ENCODE results near the gene PRKCA. TPM values are rescaled to one million over a fixed set of nuclear protein-coding genes. Genes with fewer than 3 reads are reported as not detected.

PRKCA gene
- total RNA-seq, 1 donor from 2014 or later = 16.4 TPM

- no peaks in the 10 kb centered on the region for H3K27me3 Mint-ChIP-seq
- no peak for DNase-seq (ENCODE audit: low spot score, unreplicated experiment)
- no peak overlapping the region for H3K4me3 Mint-ChIP-seq (ENCODE audit: low read depth)
- H3K27ac Mint-ChIP-seq = no peak overlapping the region
- TF ChIP-seq CTCF (IDR thresholded peaks at IDR 0.05; ENCODE audit: unreplicated experiment) = no peak
- H3K4me1 Mint-ChIP-seq (ENCODE audit: low read depth) = peaks cover 5% of the 10 kb centered on the region
- H3K9me3 Mint-ChIP-seq (ENCODE audit: low read depth) = peaks cover 6% of the 10 kb centered on the region
- H3K36me3 Mint-ChIP-seq (ENCODE audit: insufficient read depth) = no peaks in the 10 kb centered on the region
Measured at GRCh38 chr17:66542129-66542966, 239.9 kb downstream of the PRKCA start.

DNA sequence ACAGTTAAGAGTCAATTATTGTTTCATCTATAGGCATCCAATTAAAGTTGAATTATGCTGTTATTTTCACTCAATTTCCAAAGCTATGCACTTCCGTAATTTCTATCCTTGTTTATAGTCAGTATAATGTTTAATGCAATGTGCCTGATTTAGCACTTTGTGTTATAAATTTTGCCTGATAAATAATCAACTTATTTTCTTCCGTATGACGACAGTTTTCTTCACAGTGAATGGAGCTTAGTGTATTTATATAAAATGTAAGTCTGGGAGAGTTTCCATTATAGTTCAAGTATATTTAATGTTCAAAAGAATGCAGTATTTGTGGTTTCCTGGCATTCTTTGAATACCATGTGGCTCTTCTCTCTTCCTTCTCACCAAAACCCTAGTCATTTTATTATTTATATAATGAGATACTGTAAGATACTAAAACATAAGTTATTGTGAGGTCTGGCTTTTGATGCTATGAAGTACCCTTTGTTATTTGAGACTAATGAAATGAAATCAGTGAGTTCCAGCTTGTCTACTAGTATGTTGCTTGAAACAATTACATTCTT, 240.6 kb downstream of the PRKCA start:
- Mint-ChIP-seq H3K4me3 (ENCODE audit: low read depth) (no peak overlapping the region), H3K27me3 (no peaks in the 10 kb centered on the region), H3K4me1 (ENCODE audit: low read depth) (peaks cover 11% of the 10 kb centered on the region), H3K9me3 (ENCODE audit: low read depth) (peaks cover 6% of the 10 kb centered on the region), H3K27ac (no peak overlapping the region), H3K36me3 (ENCODE audit: insufficient read depth) (no peaks in the 10 kb centered on the region)
- DNase-seq (ENCODE audit: low spot score, unreplicated experiment) = no peak
- no peak for TF ChIP-seq CTCF (IDR thresholded peaks at IDR 0.05; ENCODE audit: unreplicated experiment)

DNA sequence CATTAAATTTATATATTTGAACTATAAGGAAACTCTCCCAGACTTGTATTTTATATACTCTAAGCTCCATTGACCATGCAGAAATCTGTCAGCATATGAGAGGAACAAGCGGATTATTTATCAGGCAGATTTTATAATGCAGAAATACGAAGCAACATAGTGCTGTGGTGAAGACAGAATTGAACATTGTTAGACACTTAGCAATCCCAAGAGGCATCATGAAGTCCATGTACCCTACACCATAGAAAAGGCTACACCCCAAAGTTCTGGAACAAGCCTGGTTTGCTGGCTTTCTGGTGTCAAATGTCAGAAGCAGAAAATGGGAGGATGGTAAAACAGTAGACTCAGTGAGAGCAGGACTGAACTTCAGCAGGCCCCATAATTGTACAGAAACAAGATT, 241.1 kb downstream of the PRKCA start:
- H3K27me3 Mint-ChIP-seq = no peaks in the 10 kb centered on the region
- peaks cover 6% of the 10 kb centered on the region for H3K9me3 Mint-ChIP-seq (ENCODE audit: low read depth)
- no peak overlapping the region for H3K4me3 Mint-ChIP-seq (ENCODE audit: low read depth)
- DNase-seq (ENCODE audit: low spot score, unreplicated experiment) = no peak
- H3K36me3 Mint-ChIP-seq (ENCODE audit: insufficient read depth) = no peaks in the 10 kb centered on the region
- H3K27ac Mint-ChIP-seq = no peak overlapping the region
- peaks cover 16% of the 10 kb centered on the region for H3K4me1 Mint-ChIP-seq (ENCODE audit: low read depth)
- TF ChIP-seq CTCF (IDR thresholded peaks at IDR 0.05; ENCODE audit: unreplicated experiment) = no peak

- TF ChIP-seq CTCF (IDR thresholded peaks at IDR 0.05; ENCODE audit: unreplicated experiment) = no peak
- H3K4me1 Mint-ChIP-seq (ENCODE audit: low read depth) = peaks cover 14% of the 10 kb centered on the region
- peaks cover 6% of the 10 kb centered on the region for H3K9me3 Mint-ChIP-seq (ENCODE audit: low read depth)
- no peak for DNase-seq (ENCODE audit: low spot score, unreplicated experiment)
- no peak overlapping the region for H3K27ac Mint-ChIP-seq
- H3K27me3 Mint-ChIP-seq = no peaks in the 10 kb centered on the region
- no peaks in the 10 kb centered on the region for H3K36me3 Mint-ChIP-seq (ENCODE audit: insufficient read depth)
- H3K4me3 Mint-ChIP-seq (ENCODE audit: low read depth) = no peak overlapping the region
Measured at GRCh38 chr17:66545918-66546317, 243.5 kb downstream of the PRKCA start.

- H3K4me1 Mint-ChIP-seq (ENCODE audit: low read depth) = peaks cover 14% of the 10 kb centered on the region
- no peaks in the 10 kb centered on the region for H3K36me3 Mint-ChIP-seq (ENCODE audit: insufficient read depth)
- DNase-seq (ENCODE audit: low spot score, unreplicated experiment) = no peak
- H3K27ac Mint-ChIP-seq = no peak overlapping the region
- no peak for TF ChIP-seq CTCF (IDR thresholded peaks at IDR 0.05; ENCODE audit: unreplicated experiment)
- no peak overlapping the region for H3K4me3 Mint-ChIP-seq (ENCODE audit: low read depth)
- peaks cover 7% of the 10 kb centered on the region for H3K9me3 Mint-ChIP-seq (ENCODE audit: low read depth)
- H3K27me3 Mint-ChIP-seq = no peaks in the 10 kb centered on the region
Measured at GRCh38 chr17:66547151-66547865, 244.9 kb downstream of the PRKCA start.

Data from progenitor cell of endocrine pancreas (in vitro differentiated cells).